Heart right ventricle (tissue), 16 donors: ENCODE results near the gene RARG. TPM values are rescaled to one million over a fixed set of nuclear protein-coding genes. Genes with fewer than 3 reads are reported as not detected.

Experiments
- ATAC-seq, 8 donors: fragments of 200-7000 bp; cut with Tn5 transposase; one replicate each; pipeline ENCODE4 v1.9.1; 2020; ENCODE audit warnings: mild to moderate bottlenecking in 8 of 8, moderate library complexity in 8 of 8, moderate number of reproducible peaks in 1 of 8
- DNase-seq, 2 donors: peaks; one replicate each; pipeline ENCODE4 v3.0.0-alpha.2; 2020
- H3K27ac ChIP-seq, 10 donors: fragments of 200-600 bp; sonication (generic) in 2 of 10; one replicate each; pipeline versions ENCODE4 v1.5.0 to v1.8.0; 2020 to 2022; ENCODE audit warnings: mild to moderate bottlenecking in 3 of 10
- H3K27me3 ChIP-seq, 7 donors: fragments of 200-600 bp; one replicate each; pipeline ENCODE4 v1.8.0; 2021 to 2022; ENCODE audit warnings: mild to moderate bottlenecking in 2 of 7
- H3K36me3 ChIP-seq, 9 donors: fragments of 200-600 bp; sonication (generic) in 1 of 9; one replicate each; pipeline versions ENCODE4 v1.5.0 to v1.8.0; 2020 to 2022; ENCODE audit warnings: mild to moderate bottlenecking in 2 of 9
- H3K4me1 ChIP-seq, 9 donors: fragments of 200-600 bp; sonication (generic) in 1 of 9; one replicate each; pipeline versions ENCODE4 v1.5.0 to v1.8.0; 2020 to 2022; ENCODE audit warnings: mild to moderate bottlenecking in 4 of 9
- H3K4me3 ChIP-seq, 10 donors: fragments of 200-600 bp; sonication (generic) in 2 of 10; one replicate each; pipeline versions ENCODE4 v1.5.0 to v1.8.0; 2020 to 2022; ENCODE audit warnings: mild to moderate bottlenecking in 7 of 10, moderate library complexity in 2 of 10
- H3K9me3 ChIP-seq, 11 donors: fragments of 200-600 bp in 10 of 11; sonication (generic) in 2 of 11; one replicate each; pipeline versions ENCODE4 v1.5.0 to v1.8.0; 2013 to 2022; ENCODE audit warnings: mild to moderate bottlenecking in 2 of 11, control low read depth in 1 of 11, moderate library complexity in 1 of 11
- CTCF ChIP-seq, 9 donors: fragments of 200-600 bp; sonication (generic) in 2 of 9; IDR thresholded peaks; one replicate each; pipeline versions ENCODE4 v1.5.0 to v1.8.0; 2021 to 2022; ENCODE audit warnings: antibody characterized with exemption in 9 of 9, mild to moderate bottlenecking in 5 of 9, moderate library complexity in 1 of 9
- WGBS, 2 donors: extraction: QIAGEN DNeasy Blood & Tissue Kit; methylation state at CpG; one replicate each; pipeline ENCODE4 v1.1.7; 2013; ENCODE audit warnings: inconsistent platforms in 1 of 2; 5-methylcytosine and 5-hydroxymethylcytosine counted together
- intact Hi-C, 10 donors: fragments of 100-400 bp; cut with DNase I; formaldehyde crosslinking; loops; one replicate each; pipeline versions ENCODE4 v1.11.1 to v1.14.2; 2022
- polyA plus RNA-seq, 2 donors: library from polyadenylated mRNA; stranded (reverse); fragments of 200-250 nt; gene quantifications; one replicate each; pipeline ENCODE4 v1.2.3, GENCODE V29; 2013
- total RNA-seq, 10 donors: library from RNA; stranded (reverse); fragmentation: NEBNext Ultra II Directional in 3 of 10; extraction: Animal tissue kit (Norgen Biotek cat#: 25700) in 3 of 10; gene quantifications; one replicate each; pipeline versions ENCODE4 v1.2.1 to v1.2.4, GENCODE V29; 2021 to 2023
- donor health status: Arrhythmogenic right ventricular cardiomyopathy.
- donor health status: ischemic (EF 13 %, LVEDD 7.1; RV severe dilation, severe dysfunction).
- donor health status: healthy with polysubstance abuse.
- donor health status: DM: no; HTN: yes; CAD: no.
- donor health status: DM: no; HTN: no; CAD: no.
- donor health status: ischemic (EF 25% LVEDD 6.9; RV normal size, moderate dysfunction).
- donor health status: ischemic (EF 25% LVEDD 5.7; RV mildly dilated, moderate dysfunction).
- donor health status: healthy.
- donor health status: DM: yes; HTN: yes; CAD: no.
- donor health status: Ischemic cardiomyopathy.
- donor health status: ischemic (EF 35%, LVEDD 5.7; RV mildly dilated, moderate dysfunction).
- donor health status: nonischemic (EF 11% LVEDD 7.7; RV severe dilation, severe dysfunction).
- donor health status: DM: yes; HTN: yes; CAD: no.
- donor health status: PGD.
- donor health status: ischemic (EF 29% LVEDD 5.4; RV normal size, mild dysfunction).
- donor health status: nonischemic (EF 23%, LVEDD 6.1; RV moderate dilation, normal function).

Gene RARG
- total and polyA plus RNA-seq, 12 donors: 7.0 to 21.7 (median 12.8) TPM

DNA sequence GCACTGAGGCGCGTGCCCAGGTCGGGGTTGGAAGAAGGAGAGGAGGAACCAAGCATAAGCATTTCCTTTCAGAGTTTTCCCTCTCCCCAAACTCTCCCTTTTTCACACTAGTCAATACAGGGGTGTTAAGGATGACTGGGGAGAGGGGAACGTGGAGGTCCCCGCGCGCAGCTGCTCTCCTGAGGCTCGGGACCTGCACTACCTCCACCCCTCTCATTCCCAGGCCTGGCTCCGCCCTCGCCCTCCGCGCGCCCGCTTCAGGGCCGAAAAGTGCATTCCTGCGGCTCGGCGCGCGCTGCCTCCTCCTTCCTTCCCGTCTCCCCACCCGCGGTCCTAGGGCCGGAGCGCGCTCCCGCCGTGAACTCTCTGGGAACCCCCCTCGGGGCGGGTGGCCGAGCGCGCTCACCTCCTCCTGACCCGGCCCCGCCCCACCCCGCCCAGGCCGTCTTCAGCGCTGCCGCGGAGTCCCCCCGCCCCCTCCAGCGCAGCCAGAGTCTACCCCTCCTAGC lies 11.3 kb downstream of the RARG start:
- Histone ChIP-seq H3K9me3 (no peaks in the 10 kb centered on the region), H3K36me3 (no peaks in the 10 kb centered on the region), H3K27ac (peak overlapping the region; percentile 96 to 100 (median 99)), H3K4me3 (peak overlapping the region; percentile 71 to 96 (median 76)), H3K4me1 (peaks cover 9 to 83% (median 60%) of the 10 kb centered on the region in 9 donors), H3K27me3 (no peaks in the 10 kb centered on the region)
- intact Hi-C loops: loop anchor here in 4 of 10 donors (1.0 to 2.0 kb wide), 3 partner anchors 31 to 74 kb away; partner anchors contain the start of gene PFDN5 (in 1 of the 4)
- ATAC-seq (peak; percentile 87 to 93 (median 90)), DNase-seq (peak; percentile 93 to 94)
- no peak for TF ChIP-seq CTCF (IDR thresholded peaks at IDR 0.05)
- 0% methylated on average over 31 to 42 of the region's 42 CpGs for WGBS, 2 donors

DNA sequence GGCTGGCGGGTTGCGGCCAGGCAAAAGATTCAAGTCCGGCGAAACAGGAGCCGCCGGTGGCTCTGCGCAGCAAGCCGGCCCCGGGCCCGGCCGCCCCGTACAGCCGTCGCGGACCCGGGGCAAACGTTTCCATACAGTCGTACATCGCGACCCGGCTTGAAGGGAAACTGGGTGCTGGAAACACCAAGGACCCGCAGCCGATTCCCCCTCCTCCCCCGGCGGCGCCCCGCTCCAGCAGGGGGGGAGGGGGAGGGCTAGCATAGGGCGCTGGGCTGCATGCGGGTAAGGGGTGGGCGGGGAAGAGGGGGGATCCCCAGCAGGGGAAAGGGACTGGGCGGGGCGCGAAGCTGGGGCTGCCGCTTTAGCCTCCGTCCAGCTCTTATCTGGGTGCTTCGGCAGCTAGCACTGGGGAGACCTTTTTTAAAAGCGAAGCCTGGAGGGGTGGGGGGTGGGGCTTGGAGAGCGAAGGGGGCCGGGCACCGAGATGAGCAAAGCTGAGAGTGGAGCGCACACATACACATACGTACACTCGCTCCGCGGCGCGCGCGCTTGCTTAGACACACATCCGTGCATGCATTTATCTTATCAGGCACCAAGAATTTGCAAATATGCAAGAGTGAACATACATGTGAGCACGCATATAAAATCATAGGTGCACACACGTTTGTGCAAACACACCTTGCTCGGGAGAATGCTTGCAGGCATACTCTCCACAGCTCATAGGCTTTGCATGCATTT lies 11.9 kb downstream of the RARG start:
- peaks cover 9 to 89% (median 67%) of the 10 kb centered on the region in 9 donors for H3K4me1 ChIP-seq
- intact Hi-C loops: loop anchor here in 3 of 10 donors (2.0 kb wide), 2 partner anchors 33 to 75 kb away; partner anchors contain the start of gene PFDN5 (in 1 of the 3)
- H3K27me3 ChIP-seq: no peaks in the 10 kb centered on the region
- H3K27ac ChIP-seq: peak overlapping the region; percentile 96 to 100 (median 99)
- no peaks in the 10 kb centered on the region for H3K9me3 ChIP-seq
- H3K36me3 ChIP-seq: peaks cover 0 to 2% (median 0%) of the 10 kb centered on the region in 9 donors
- peak; percentile 9 to 53 (median 36) for ATAC-seq
- peak in 1 of 2 donors; percentile 75 for DNase-seq
- 1% methylated on average over 46 to 52 of the region's 53 CpGs for WGBS, 2 donors
- TF ChIP-seq CTCF (IDR thresholded peaks at IDR 0.05): no peak
- H3K4me3 ChIP-seq: peak overlapping the region; percentile 71 to 96 (median 76)

GRCh38 chr12:53219292-53219955 lies 12.6 kb downstream of the RARG start:
- DNase-seq: peak in 1 of 2 donors; percentile 61
- ATAC-seq: peak in 3 of 8 donors; percentile 8 to 23 (median 11)
- intact Hi-C loops: no loop called here

More at GRCh38 chr12:53219292-53219955, 12.6 kb downstream of the RARG start:
- Histone ChIP-seq H3K36me3 (peaks cover 0 to 8% (median 0%) of the 10 kb centered on the region in 9 donors), H3K27ac (peak overlapping the region; percentile 96 to 100 (median 99)), H3K9me3 (no peaks in the 10 kb centered on the region), H3K4me3 (peak overlapping the region; percentile 71 to 96 (median 76)), H3K4me1 (peaks cover 14 to 92% (median 74%) of the 10 kb centered on the region in 9 donors), H3K27me3 (no peaks in the 10 kb centered on the region)
- no peak for TF ChIP-seq CTCF (IDR thresholded peaks at IDR 0.05)
- WGBS, 2 donors: 9 to 22% methylated on average over 27 of the region's 27 CpGs
